B cell (primary cell): ENCODE data around the gene GLIS1.

Experiments
- EZH2 ChIP-seq: IDR thresholded peaks from 2 replicates; pipeline ENCODE4 v1.6.1; 2012; ENCODE audit warnings: borderline replicate concordance, low read depth, mild to moderate bottlenecking, moderate library complexity, low read length; ENCODE audit not compliant: insufficient read depth, poor library complexity, severe bottlenecking
- TF ChIP-seq, protein P1 (sequence below): fragments of 200-600 bp; IDR thresholded peaks from one replicate; pipeline ENCODE4 v1.8.0; 2022; ENCODE audit warnings: antibody characterized with exemption, mild to moderate bottlenecking

GRCh38 chr1:53572065-53572814 is 166.7 kb downstream of the GLIS1 start:
- TF ChIP-seq, protein P1, sequence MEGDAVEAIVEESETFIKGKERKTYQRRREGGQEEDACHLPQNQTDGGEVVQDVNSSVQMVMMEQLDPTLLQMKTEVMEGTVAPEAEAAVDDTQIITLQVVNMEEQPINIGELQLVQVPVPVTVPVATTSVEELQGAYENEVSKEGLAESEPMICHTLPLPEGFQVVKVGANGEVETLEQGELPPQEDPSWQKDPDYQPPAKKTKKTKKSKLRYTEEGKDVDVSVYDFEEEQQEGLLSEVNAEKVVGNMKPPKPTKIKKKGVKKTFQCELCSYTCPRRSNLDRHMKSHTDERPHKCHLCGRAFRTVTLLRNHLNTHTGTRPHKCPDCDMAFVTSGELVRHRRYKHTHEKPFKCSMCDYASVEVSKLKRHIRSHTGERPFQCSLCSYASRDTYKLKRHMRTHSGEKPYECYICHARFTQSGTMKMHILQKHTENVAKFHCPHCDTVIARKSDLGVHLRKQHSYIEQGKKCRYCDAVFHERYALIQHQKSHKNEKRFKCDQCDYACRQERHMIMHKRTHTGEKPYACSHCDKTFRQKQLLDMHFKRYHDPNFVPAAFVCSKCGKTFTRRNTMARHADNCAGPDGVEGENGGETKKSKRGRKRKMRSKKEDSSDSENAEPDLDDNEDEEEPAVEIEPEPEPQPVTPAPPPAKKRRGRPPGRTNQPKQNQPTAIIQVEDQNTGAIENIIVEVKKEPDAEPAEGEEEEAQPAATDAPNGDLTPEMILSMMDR: no peak
- no peak for TF ChIP-seq EZH2
